HFF-Myc (cell line): ENCODE measurements around the gene HSPB6.

Source experiments
- DNase-seq: peaks from one replicate; pipeline ENCODE4 v3.0.0-alpha.2; 2011; ENCODE audit warnings: low read depth; ENCODE audit errors: extremely low read depth
- H3K4me3 ChIP-seq: replicated peaks from 2 replicates; pipeline ENCODE4 v1.5.1; 2011; ENCODE audit warnings: low read depth, mild to moderate bottlenecking, control low read depth, low read length
- TF ChIP-seq, protein P1 (sequence below): IDR thresholded peaks from 2 replicates; pipeline ENCODE4 v1.5.1; 2012; ENCODE audit warnings: mild to moderate bottlenecking, low read depth, low read length, control low read depth; ENCODE audit errors: missing control alignments

Gene HSPB6

DNA sequence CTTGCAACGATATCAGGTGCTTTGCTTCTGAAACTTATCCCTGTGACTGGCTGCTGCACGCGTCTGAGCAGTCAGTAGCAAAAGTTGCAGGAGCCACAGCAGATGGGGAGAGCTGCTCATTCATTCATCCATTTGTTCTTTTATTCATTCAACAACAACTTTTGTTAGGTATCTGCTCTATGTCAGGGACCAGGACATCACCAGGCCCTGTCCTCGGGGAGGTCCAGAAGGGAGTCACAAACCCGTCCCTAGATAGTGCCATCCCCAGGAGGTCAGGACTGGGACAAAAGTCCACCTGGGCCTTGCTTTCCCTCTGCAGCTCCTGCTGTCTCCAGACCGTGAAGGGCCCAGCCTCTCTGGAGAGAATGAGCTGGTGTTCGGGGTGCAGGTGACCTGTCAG, 21.1 kb upstream of the HSPB6 start:
- DNase-seq: no peak
- no peak overlapping the region for H3K4me3 ChIP-seq
- TF ChIP-seq, protein P1, sequence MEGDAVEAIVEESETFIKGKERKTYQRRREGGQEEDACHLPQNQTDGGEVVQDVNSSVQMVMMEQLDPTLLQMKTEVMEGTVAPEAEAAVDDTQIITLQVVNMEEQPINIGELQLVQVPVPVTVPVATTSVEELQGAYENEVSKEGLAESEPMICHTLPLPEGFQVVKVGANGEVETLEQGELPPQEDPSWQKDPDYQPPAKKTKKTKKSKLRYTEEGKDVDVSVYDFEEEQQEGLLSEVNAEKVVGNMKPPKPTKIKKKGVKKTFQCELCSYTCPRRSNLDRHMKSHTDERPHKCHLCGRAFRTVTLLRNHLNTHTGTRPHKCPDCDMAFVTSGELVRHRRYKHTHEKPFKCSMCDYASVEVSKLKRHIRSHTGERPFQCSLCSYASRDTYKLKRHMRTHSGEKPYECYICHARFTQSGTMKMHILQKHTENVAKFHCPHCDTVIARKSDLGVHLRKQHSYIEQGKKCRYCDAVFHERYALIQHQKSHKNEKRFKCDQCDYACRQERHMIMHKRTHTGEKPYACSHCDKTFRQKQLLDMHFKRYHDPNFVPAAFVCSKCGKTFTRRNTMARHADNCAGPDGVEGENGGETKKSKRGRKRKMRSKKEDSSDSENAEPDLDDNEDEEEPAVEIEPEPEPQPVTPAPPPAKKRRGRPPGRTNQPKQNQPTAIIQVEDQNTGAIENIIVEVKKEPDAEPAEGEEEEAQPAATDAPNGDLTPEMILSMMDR: no peak

DNA sequence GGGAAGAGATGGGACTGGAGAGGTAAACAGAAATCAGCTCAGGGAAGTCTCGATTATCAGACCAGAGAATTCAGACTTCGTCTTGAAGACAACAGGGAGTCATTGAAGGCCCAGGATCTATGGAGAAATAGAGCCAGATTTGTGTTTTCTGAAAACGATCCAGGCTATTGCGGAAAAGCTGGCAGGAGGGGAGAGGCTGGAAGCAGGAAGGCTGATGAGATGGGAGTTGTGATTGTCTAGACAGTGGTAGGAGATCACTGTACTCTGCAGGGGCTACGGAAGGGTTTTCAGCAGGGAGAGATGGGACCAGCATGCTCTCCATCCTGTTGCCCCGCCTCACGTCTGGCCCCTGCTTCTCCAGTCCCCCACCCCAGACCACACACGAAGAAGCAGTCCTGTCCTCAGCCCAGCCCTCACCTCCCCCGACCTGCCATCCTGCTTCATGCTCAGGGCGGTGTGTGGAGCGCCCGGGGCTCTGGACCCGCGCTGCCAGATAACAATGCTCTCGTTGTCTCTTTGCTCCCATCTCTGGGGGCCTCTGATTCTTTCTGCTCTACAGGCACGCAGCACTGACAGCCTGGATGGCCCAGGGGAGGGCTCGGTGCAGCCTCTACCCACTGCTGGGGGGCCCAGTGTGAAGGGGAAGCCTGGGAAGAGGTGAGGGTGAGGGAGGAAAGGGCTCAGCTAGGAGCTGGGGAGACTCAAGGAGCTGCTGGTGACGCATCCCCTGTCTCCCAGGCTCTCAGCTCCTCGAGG, 20.4 kb upstream of the HSPB6 start:
- TF ChIP-seq, protein P1: no peak
- no peak overlapping the region for H3K4me3 ChIP-seq
- DNase-seq: no peak

DNA sequence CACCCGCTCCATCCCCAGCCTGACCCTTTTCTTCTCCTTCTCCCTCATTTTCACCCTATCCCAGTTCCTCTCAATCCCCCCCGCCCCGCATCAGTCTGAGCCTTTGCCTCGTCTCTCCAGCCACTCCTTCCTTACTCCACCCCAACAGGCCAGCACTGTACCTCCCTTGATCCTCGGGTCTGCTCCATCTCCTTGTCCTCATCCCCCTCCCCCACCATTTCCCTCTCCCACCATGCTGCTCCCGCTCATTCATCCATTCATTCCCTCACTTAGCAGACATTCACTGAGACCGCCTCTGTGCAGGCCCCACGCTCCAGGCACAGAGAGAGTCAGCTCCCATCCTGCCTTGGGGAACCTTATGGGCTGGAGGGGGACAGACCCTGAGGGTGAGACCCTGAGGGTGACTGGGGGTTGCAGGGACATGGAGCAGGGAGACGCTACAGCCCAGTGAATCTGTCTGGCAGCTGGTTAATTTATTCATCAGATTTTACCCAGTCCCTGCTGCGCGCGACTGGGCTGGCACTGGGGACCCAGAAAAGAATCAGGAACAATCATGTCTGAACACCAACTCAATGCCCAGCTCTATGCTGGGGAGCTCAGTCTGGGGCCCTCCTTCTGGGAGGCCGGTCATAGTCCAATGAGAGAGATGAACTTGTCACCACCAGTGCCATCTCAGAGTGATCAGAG, 19.4 kb upstream of the HSPB6 start:
- H3K4me3 ChIP-seq: peak overlapping the region; percentile 49
- no peak for DNase-seq
- TF ChIP-seq, protein P1: no peak

DNA sequence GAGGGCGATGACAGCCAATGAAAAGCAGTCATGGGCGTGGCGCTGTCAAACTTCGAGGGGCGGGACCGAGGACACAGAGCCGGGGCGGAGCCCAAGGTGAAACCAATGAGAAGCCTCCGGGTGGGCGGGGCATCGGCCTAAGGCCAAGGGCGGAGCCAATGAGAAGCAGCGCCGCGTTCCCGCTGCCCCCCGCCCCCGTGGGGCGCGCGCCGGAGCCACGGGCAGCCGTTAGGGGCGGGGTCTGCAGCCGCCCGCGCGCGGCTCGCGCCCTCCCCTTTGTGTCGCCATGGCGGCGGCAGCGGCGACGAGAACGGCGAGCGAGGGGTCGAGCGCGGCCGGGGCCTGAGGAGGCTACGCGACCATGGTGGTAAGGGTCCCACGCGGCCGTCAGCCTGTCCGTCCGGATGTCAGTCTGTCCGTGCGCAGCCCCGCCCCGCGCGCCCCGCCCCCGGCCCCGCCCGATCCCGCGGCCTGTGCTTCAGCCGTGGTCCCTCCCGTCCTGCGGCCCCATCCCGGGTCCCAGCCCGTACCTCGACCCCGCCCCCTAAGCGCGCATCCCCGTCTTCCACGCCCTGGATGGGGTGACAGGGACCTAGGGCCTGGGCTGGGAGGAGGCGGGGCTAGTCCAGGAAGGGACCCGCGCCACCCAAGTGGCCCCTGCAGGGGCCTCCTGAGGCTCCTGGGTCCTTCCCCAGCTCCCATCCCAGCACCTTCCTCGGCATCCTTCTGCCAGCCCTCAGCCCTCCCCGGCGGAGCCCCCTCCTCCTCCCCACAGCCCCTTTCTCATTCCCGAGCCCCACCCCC, 18.7 kb upstream of the HSPB6 start, which contains the start of gene ARHGAP33:
Gene ARHGAP33, plus strand, starts transcription at position 267 of the 804 bp plus-strand sequence. Its CDS starts 95 bp downstream, at position 362.
- peak; percentile 88 for DNase-seq
- peak within 1 kb of the TSS; percentile 49 for H3K4me3 ChIP-seq
- TF ChIP-seq, protein P1: no peak

- TF ChIP-seq, protein P1: no peak
- DNase-seq: no peak
- H3K4me3 ChIP-seq: no peak overlapping the region; the same call in 1 of the 2 replicates
Observed at GRCh38 chr19:35775046-35775297, 18.1 kb upstream of the HSPB6 start.

DNA sequence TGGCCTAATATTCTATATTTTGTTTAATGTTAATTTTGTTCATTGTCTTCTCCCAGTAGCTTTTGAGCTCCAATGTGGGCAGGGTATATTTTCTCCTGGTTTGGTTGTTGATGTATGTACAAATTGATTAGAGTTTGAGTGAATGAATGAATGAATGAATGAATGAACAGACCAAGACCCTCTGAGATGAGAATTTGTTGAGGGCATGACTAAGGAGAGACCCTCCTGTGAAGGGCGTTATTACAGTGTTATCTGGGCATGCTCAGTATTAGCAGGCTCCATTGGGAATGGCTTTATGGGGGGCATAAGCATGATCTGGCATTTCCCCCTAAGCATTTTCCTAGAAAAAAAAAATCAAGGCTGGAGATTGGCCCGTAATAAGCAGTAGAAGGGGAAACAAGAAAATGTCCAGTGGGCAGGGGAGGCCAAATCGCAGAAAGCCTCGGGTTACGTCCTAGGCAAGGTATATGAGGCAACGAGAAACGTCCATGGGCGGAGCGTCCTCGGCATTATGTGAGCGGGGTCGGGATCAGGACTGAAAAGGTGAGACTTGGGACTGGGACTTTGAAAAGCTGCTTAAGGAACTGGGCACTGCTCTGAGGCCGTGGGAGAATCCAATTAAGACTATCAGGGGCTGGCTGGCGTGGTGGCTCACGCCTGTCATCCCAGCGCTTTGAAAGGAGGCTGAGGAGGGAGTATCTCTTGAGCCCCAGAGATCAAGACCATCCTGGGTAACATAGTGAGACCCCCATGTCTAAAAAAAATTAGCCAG, 17.6 kb upstream of the HSPB6 start:
- DNase-seq: no peak
- H3K4me3 ChIP-seq: no peak overlapping the region; the same call in 1 of the 2 replicates
- TF ChIP-seq, protein P1: no peak
